OCI-LY1 (cell line): ENCODE data around the gene BICD2.

Experiments
- CTCF ChIP-seq: fragments of 200-600 bp; sonication (generic), shearing (Covaris generic); IDR thresholded peaks from 2 replicates; pipeline ENCODE4 v1.5.1; 2017; ENCODE audit warnings: mild to moderate bottlenecking, antibody characterized with exemption, low read length, moderate library complexity, mixed read lengths
- EZH2 ChIP-seq: fragments of 200-600 bp; sonication (generic), shearing (Covaris generic); IDR thresholded peaks from 2 replicates; pipeline ENCODE4 v1.8.0; 2017; ENCODE audit warnings: borderline replicate concordance, mixed run types, mild to moderate bottlenecking, antibody characterized with exemption, low read length, moderate library complexity, mixed read lengths

GRCh38 chr9:92679413-92680165 lies 85.0 kb downstream of the BICD2 start:
- TF ChIP-seq CTCF (no peak), EZH2 (no peak)
